ENCODE results near the gene SLC19A1.

The SLC19A1 gene

DNA sequence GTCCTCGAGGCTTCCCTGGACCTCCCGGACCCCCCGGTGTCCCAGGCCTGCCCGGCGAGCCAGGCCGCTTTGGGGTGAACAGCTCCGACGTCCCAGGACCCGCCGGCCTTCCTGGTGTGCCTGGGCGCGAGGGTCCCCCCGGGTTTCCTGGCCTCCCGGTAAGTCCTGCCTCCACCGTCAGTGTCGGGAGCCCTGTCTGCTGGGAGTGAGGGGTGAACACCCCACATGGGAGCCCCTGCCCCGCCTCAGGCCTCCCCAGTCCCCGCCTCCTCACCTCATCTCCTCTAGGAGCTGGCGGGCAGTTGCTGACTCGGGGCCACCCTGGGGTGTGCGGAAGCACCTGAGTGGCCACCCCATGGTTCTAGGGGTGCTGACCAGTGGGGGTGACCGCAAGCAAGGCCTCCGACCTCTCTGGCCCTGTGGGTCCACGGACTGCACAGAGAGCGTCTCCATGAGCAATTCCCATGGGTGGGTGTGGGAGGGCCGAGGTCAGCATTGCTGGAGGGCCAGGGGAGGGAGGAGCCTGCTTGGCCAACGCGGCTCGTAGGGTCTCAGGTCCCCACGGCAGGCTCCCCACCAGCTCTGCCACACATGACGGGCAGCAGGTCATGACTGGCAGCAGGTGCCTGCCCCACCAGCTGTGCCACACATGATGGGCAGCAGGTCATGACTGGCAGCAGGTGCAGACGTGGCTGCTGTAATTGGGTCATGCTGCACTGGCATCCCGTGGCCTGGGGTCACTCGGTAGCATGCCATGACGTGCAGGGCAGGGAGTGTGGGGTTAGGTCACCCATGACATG lies 61.3 kb downstream of the SLC19A1 start:
- Histone ChIP-seq H3K27me3 (ENCODE audit: control insufficient read depth, insufficient read depth, low read length) (no peaks in the 10 kb centered on the region), H3K4me3 (ENCODE audit: low read length) (no peak overlapping the region), H3K27ac (ENCODE audit: low read length) (no peak overlapping the region), H3K9me3 (ENCODE audit: control insufficient read depth, insufficient read depth, low read length) (no peaks in the 10 kb centered on the region), H3K36me3 (ENCODE audit: control insufficient read depth, insufficient read depth, low read length) (peaks cover 71% of the 10 kb centered on the region), H3K4me1 (ENCODE audit: control insufficient read depth, insufficient read depth, low read length) (no peaks in the 10 kb centered on the region)
- no peak for DNase-seq (ENCODE audit: low read depth, low spot score)
- WGBS (ENCODE audit: insufficient coverage, insufficient read length): no CpG with 5 or more reads among the region's 35 CpGs

- Histone ChIP-seq H3K27me3 (ENCODE audit: control insufficient read depth, insufficient read depth, low read length) (no peaks in the 10 kb centered on the region), H3K27ac (ENCODE audit: low read length) (no peak overlapping the region), H3K36me3 (ENCODE audit: control insufficient read depth, insufficient read depth, low read length) (peaks cover 77% of the 10 kb centered on the region), H3K4me1 (ENCODE audit: control insufficient read depth, insufficient read depth, low read length) (no peaks in the 10 kb centered on the region), H3K9me3 (ENCODE audit: control insufficient read depth, insufficient read depth, low read length) (no peaks in the 10 kb centered on the region), H3K4me3 (ENCODE audit: low read length) (no peak overlapping the region)
- no peak for DNase-seq (ENCODE audit: low read depth, low spot score)
- no CpG with 5 or more reads among the region's 37 CpGs for WGBS (ENCODE audit: insufficient coverage, insufficient read length)
These were observed 62.3 kb downstream of the SLC19A1 start for GRCh38 chr21:45479691-45480675.

GRCh38 chr21:45478816-45479669 lies 63.2 kb downstream of the SLC19A1 start:
- H3K9me3 ChIP-seq (ENCODE audit: control insufficient read depth, insufficient read depth, low read length): no peaks in the 10 kb centered on the region
- peaks cover 78% of the 10 kb centered on the region for H3K36me3 ChIP-seq (ENCODE audit: control insufficient read depth, insufficient read depth, low read length)
- DNase-seq (ENCODE audit: low read depth, low spot score): no peak
- no peaks in the 10 kb centered on the region for H3K27me3 ChIP-seq (ENCODE audit: control insufficient read depth, insufficient read depth, low read length)
- no peak overlapping the region for H3K4me3 ChIP-seq (ENCODE audit: low read length)
- no peak overlapping the region for H3K27ac ChIP-seq (ENCODE audit: low read length)
- H3K4me1 ChIP-seq (ENCODE audit: control insufficient read depth, insufficient read depth, low read length): no peaks in the 10 kb centered on the region
- WGBS (ENCODE audit: insufficient coverage, insufficient read length): no CpG with 5 or more reads among the region's 31 CpGs

GRCh38 chr21:45478115-45478801 lies 64.0 kb downstream of the SLC19A1 start:
- H3K36me3 ChIP-seq (ENCODE audit: control insufficient read depth, insufficient read depth, low read length): peaks cover 75% of the 10 kb centered on the region
- no peak overlapping the region for H3K27ac ChIP-seq (ENCODE audit: low read length)
- DNase-seq (ENCODE audit: low read depth, low spot score): peak; percentile 57
- H3K4me3 ChIP-seq (ENCODE audit: low read length): no peak overlapping the region
- WGBS (ENCODE audit: insufficient coverage, insufficient read length): no CpG with 5 or more reads among the region's 32 CpGs
- no peaks in the 10 kb centered on the region for H3K27me3 ChIP-seq (ENCODE audit: control insufficient read depth, insufficient read depth, low read length)
- no peaks in the 10 kb centered on the region for H3K9me3 ChIP-seq (ENCODE audit: control insufficient read depth, insufficient read depth, low read length)
- H3K4me1 ChIP-seq (ENCODE audit: control insufficient read depth, insufficient read depth, low read length): no peaks in the 10 kb centered on the region

GRCh38 chr21:45477176-45478114 lies 64.8 kb downstream of the SLC19A1 start:
- no peaks in the 10 kb centered on the region for H3K27me3 ChIP-seq (ENCODE audit: control insufficient read depth, insufficient read depth, low read length)
- no peak overlapping the region for H3K27ac ChIP-seq (ENCODE audit: low read length)
- no peak overlapping the region for H3K4me3 ChIP-seq (ENCODE audit: low read length)
- H3K9me3 ChIP-seq (ENCODE audit: control insufficient read depth, insufficient read depth, low read length): no peaks in the 10 kb centered on the region
- no CpG with 5 or more reads among the region's 44 CpGs for WGBS (ENCODE audit: insufficient coverage, insufficient read length)
- no peaks in the 10 kb centered on the region for H3K4me1 ChIP-seq (ENCODE audit: control insufficient read depth, insufficient read depth, low read length)
- H3K36me3 ChIP-seq (ENCODE audit: control insufficient read depth, insufficient read depth, low read length): peaks cover 71% of the 10 kb centered on the region
- no peak for DNase-seq (ENCODE audit: low read depth, low spot score)

DNA sequence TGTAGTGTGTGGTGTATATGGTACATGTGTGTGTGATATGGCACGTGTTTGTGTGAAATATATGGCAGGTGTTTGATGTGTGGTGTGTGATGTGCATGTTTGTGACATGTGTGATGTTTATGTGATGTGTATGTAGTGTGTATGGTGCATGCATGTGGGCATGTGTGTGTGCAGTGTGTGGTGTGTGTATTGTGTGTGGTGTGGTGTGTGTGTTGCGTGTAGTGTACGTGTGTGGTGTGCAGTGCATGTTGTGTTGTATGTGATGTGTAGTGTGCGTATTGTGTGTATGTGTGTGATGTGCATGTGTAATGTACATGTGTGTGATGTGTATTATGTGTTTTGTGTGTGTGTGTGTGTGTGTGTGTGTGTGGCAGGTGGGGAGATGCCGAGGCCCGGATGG lies 65.7 kb downstream of the SLC19A1 start:
- H3K4me1 ChIP-seq (ENCODE audit: control insufficient read depth, insufficient read depth, low read length): no peaks in the 10 kb centered on the region
- 100% methylated on average over 4 of the region's 6 CpGs for WGBS (ENCODE audit: insufficient coverage, insufficient read length)
- H3K27me3 ChIP-seq (ENCODE audit: control insufficient read depth, insufficient read depth, low read length): no peaks in the 10 kb centered on the region
- H3K27ac ChIP-seq (ENCODE audit: low read length): no peak overlapping the region
- no peak overlapping the region for H3K4me3 ChIP-seq (ENCODE audit: low read length)
- H3K36me3 ChIP-seq (ENCODE audit: control insufficient read depth, insufficient read depth, low read length): peaks cover 63% of the 10 kb centered on the region
- no peak for DNase-seq (ENCODE audit: low read depth, low spot score)
- no peaks in the 10 kb centered on the region for H3K9me3 ChIP-seq (ENCODE audit: control insufficient read depth, insufficient read depth, low read length)

DNA sequence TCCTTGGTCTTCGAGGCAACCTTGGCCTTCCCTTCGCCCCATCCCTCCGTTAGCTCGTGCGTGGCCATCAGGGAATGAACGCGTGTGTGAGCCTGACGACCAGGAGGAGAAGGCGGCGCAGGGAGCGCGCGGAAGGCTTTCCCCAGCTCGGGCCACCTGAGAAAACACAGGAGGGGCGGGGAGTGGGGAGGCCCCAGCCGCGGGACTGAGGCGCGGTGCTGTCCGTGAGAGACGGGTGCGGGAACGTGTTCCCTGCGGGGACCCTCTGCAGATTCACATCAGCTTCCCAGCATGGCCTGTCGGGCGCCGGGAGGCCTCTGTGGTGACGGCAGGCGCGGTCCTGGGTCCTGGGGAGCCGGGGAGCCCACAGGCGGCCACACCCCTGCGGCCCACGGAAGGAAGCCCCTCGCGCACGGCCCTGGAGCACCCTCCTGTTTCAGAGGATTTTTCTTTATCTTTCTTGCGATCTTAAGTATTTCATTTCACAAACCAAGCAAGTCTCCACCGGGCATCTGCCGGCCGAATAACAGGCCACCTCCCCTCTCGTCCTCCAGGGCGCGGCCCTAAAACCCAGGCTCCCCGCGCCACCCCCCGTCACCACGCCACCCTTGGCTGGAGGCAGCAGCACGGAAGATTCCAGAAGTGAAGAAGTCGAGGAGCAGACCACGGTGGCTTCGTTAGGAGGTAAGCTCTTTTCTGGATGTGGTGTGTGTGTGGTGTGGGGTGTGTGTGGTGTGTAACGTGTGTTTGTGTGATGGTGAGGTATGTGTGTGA lies 66.3 kb downstream of the SLC19A1 start:
- no peak overlapping the region for H3K4me3 ChIP-seq (ENCODE audit: low read length)
- DNase-seq (ENCODE audit: low read depth, low spot score): no peak
- no peak overlapping the region for H3K27ac ChIP-seq (ENCODE audit: low read length)
- no peaks in the 10 kb centered on the region for H3K9me3 ChIP-seq (ENCODE audit: control insufficient read depth, insufficient read depth, low read length)
- 100% methylated on average over 2 of the region's 53 CpGs for WGBS (ENCODE audit: insufficient coverage, insufficient read length)
- H3K4me1 ChIP-seq (ENCODE audit: control insufficient read depth, insufficient read depth, low read length): no peaks in the 10 kb centered on the region; the same call in 1 of the 2 replicates
- no peaks in the 10 kb centered on the region for H3K27me3 ChIP-seq (ENCODE audit: control insufficient read depth, insufficient read depth, low read length)
- peaks cover 57% of the 10 kb centered on the region for H3K36me3 ChIP-seq (ENCODE audit: control insufficient read depth, insufficient read depth, low read length)

GRCh38 chr21:45475004-45475685 lies 67.1 kb downstream of the SLC19A1 start:
- Histone ChIP-seq H3K36me3 (ENCODE audit: control insufficient read depth, insufficient read depth, low read length) (peaks cover 54% of the 10 kb centered on the region), H3K4me3 (ENCODE audit: low read length) (no peak overlapping the region), H3K27me3 (ENCODE audit: control insufficient read depth, insufficient read depth, low read length) (no peaks in the 10 kb centered on the region), H3K4me1 (ENCODE audit: control insufficient read depth, insufficient read depth, low read length) (no peaks in the 10 kb centered on the region; the same call in 1 of the 2 replicates), H3K9me3 (ENCODE audit: control insufficient read depth, insufficient read depth, low read length) (no peaks in the 10 kb centered on the region), H3K27ac (ENCODE audit: low read length) (no peak overlapping the region)
- DNase-seq (ENCODE audit: low read depth, low spot score): no peak
- WGBS (ENCODE audit: insufficient coverage, insufficient read length): no CpG with 5 or more reads among the region's 43 CpGs
